Neural cell (in vitro differentiated cells): ENCODE data around the gene TBC1D10B. TPM values are rescaled to one million over a fixed set of nuclear protein-coding genes. Genes with fewer than 3 reads are reported as not detected.

Experiments used
- H2AFZ ChIP-seq: fragments of 200-600, 300-800 bp; sonication (generic), shearing (Covaris generic); 2 replicates; pipeline ENCODE4 v1.6.0; 2014; ENCODE audit warnings: low read depth, mild to moderate bottlenecking, antibody characterized with exemption, low read length, moderate library complexity
- H3F3A ChIP-seq: fragments of 200-600 bp; shearing (Covaris generic); 2 replicates; pipeline ENCODE4 v1.6.1; 2016; ENCODE audit warnings: mild to moderate bottlenecking, moderate library complexity, mixed read lengths, antibody characterized with exemption, low read length; ENCODE audit not compliant: insufficient read depth, poor library complexity, severe bottlenecking
- H3K27ac ChIP-seq: fragments of 200-600, 300-800 bp; sonication (generic), shearing (Covaris generic); 2 replicates; pipeline ENCODE4 v1.5.1; 2014; ENCODE audit warnings: mild to moderate bottlenecking, low read length, moderate library complexity
- H3K27me3 ChIP-seq: fragments of 300-800, 200-600 bp; sonication (generic), shearing (Covaris generic); 2 replicates; pipeline ENCODE4 v1.6.0; 2014; ENCODE audit warnings: mild to moderate bottlenecking, low read depth, low read length, moderate library complexity; ENCODE audit not compliant: insufficient read depth
- H3K36me3 ChIP-seq: fragments of 300-800, 200-600 bp; sonication (generic), shearing (Covaris generic); 2 replicates; pipeline ENCODE4 v1.5.1; 2014; ENCODE audit warnings: mild to moderate bottlenecking, antibody characterized with exemption, low read length, moderate library complexity; ENCODE audit not compliant: insufficient read depth
- H3K4me2 ChIP-seq: fragments of 300-800, 200-600 bp; sonication (generic), shearing (Covaris generic); 2 replicates; pipeline ENCODE4 v1.6.0; 2014; ENCODE audit warnings: mild to moderate bottlenecking, low read length
- H3K4me3 ChIP-seq: fragments of 300-800, 200-600 bp; sonication (generic), shearing (Covaris generic); 2 replicates; pipeline ENCODE4 v1.5.1; 2014; ENCODE audit warnings: mild to moderate bottlenecking, low read length, moderate library complexity
- H3K79me2 ChIP-seq: fragments of 200-600 bp; shearing (Covaris generic); replicated peaks from 2 replicates; pipeline ENCODE4 v1.6.0; 2014; ENCODE audit warnings: mild to moderate bottlenecking, low read length, moderate library complexity; ENCODE audit not compliant: insufficient read depth
- H3K9ac ChIP-seq: fragments of 300-800, 200-600 bp; sonication (generic), shearing (Covaris generic); 2 replicates; pipeline ENCODE4 v1.6.1; 2016; ENCODE audit warnings: mild to moderate bottlenecking, low read length, mixed read lengths
- H3K9me2 ChIP-seq: fragments of 200-600 bp; shearing (Covaris generic); 2 replicates; pipeline ENCODE4 v1.6.1; 2016; ENCODE audit warnings: mild to moderate bottlenecking, low read length, mixed read lengths; ENCODE audit not compliant: insufficient read depth
- H3K9me3 ChIP-seq: fragments of 200-600, 300-800 bp; sonication (generic), shearing (Covaris generic); 2 replicates; pipeline ENCODE4 v1.6.1; 2016; ENCODE audit warnings: mild to moderate bottlenecking, mixed run types, low read length, moderate library complexity, mixed read lengths
- H4K20me1 ChIP-seq: fragments of 200-600 bp; shearing (Covaris generic); 2 replicates; pipeline ENCODE4 v1.6.1; 2016; ENCODE audit warnings: mild to moderate bottlenecking, mixed run types; ENCODE audit not compliant: insufficient read depth
- EP300 ChIP-seq: fragments of 450-650 bp; conservative IDR thresholded peaks from 2 replicates; pipeline ENCODE4 v1.6.1; 2014; ENCODE audit warnings: antibody characterized with exemption, mild to moderate bottlenecking, moderate library complexity; ENCODE audit not compliant: poor library complexity, severe bottlenecking
- EZH2 ChIP-seq: fragments of 200-600, 300-800 bp; shearing (Covaris generic), sonication (generic); IDR thresholded peaks from 2 replicates; pipeline ENCODE4 v1.6.1; 2014; ENCODE audit warnings: antibody characterized with exemption, low read length, borderline replicate concordance, mild to moderate bottlenecking; ENCODE audit not compliant: insufficient read depth, poor library complexity, severe bottlenecking
- MXI1 ChIP-seq: fragments of 450-650 bp; conservative IDR thresholded peaks from 2 replicates; pipeline ENCODE4 v1.6.1; 2014; ENCODE audit warnings: antibody characterized with exemption, mild to moderate bottlenecking; ENCODE audit not compliant: poor library complexity, severe bottlenecking
- POLR2AphosphoS5 ChIP-seq: IDR thresholded peaks from 2 replicates; pipeline ENCODE4 v1.6.1; 2012
- RAD21 ChIP-seq: fragments of 450-650 bp; conservative IDR thresholded peaks from 2 replicates; pipeline ENCODE4 v1.6.1; 2014; ENCODE audit warnings: antibody characterized with exemption, mild to moderate bottlenecking, moderate library complexity
- REST ChIP-seq: IDR thresholded peaks from 2 replicates; pipeline ENCODE4 v1.6.1; 2012; ENCODE audit warnings: borderline replicate concordance
- SMC3 ChIP-seq: fragments of 450-650 bp; conservative IDR thresholded peaks from 2 replicates; pipeline ENCODE4 v1.6.1; 2014; ENCODE audit warnings: antibody characterized with exemption, mild to moderate bottlenecking, moderate library complexity; ENCODE audit not compliant: poor library complexity
- TAF1 ChIP-seq: IDR thresholded peaks from 2 replicates; pipeline ENCODE4 v1.6.1; 2012; ENCODE audit warnings: low read depth
- polyA plus RNA-seq: library from polyadenylated mRNA; depleted of rRNA; stranded (reverse); fragments of >200 nt; gene quantifications from 2 replicates; pipeline ENCODE4 v1.2.3, GENCODE V29; 2014
- TF ChIP-seq, protein P1 (sequence below): fragments of 450-650 bp; IDR thresholded peaks from 2 replicates; pipeline ENCODE4 v1.5.1; 2014; ENCODE audit warnings: antibody characterized with exemption, mild to moderate bottlenecking, moderate library complexity; ENCODE audit not compliant: poor library complexity, severe bottlenecking

TBC1D10B gene
- polyA plus RNA-seq, 1 donor from 2014 or later, result 24.1 TPM

DNA sequence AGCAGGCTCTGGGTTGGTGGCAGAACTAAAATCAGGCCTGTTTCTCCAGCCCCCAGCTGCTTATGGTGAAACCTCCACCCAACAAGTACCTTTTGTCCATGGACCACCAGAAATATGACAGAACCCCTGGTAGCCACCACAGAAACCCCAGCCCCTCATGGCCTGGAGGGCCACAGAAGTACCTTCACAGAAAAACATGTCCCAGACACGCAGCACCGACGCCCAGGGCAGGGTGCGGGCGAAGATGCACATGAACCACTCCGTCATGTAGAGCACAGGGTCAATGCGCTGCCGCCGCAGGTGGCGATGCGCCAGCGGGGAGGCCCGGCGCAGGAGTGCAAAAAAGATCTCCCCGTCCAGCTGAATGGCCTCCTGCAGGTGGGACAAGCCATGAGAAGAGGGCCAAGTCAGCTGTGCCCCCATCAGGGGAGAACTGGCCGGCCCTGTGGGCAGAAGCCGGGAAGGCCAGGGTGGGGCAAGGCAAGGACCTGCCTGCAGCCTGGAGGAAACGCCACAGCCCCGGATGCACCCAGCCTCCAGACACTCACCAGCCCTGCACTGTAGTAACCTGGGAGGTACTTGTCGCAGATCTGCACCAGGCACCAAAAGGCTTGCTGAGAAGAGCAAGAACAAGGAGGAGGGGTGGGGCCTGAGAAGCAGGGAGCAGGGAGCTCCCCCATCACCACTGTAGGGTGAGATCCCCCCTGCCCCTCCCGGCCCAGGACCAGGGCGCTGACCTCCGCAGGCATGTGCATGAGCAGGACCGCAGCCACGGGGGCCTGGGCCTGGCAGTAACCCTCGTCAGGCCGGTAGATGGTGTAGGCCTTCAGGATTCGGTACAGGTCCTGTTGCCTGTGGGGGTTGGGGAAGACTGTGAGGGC, 11.1 kb downstream of the TBC1D10B start:
- H3K27me3 ChIP-seq, result no peaks in the 10 kb centered on the region
- H3K27ac ChIP-seq, result no peak overlapping the region
- H3K4me3 ChIP-seq, result no peak overlapping the region
- H2AFZ ChIP-seq, result no peak overlapping the region
- peaks cover 9% of the 10 kb centered on the region for H3K79me2 ChIP-seq
- no peak overlapping the region for H3K4me2 ChIP-seq
- H3K9ac ChIP-seq, result no peak overlapping the region
- H4K20me1 ChIP-seq, result no peaks in the 10 kb centered on the region
- H3K36me3 ChIP-seq, result no peaks in the 10 kb centered on the region
- no peaks in the 10 kb centered on the region for H3F3A ChIP-seq
- no peaks in the 10 kb centered on the region for H3K9me3 ChIP-seq
- TF ChIP-seq SMC3, result no peak
- TF ChIP-seq, protein P1, sequence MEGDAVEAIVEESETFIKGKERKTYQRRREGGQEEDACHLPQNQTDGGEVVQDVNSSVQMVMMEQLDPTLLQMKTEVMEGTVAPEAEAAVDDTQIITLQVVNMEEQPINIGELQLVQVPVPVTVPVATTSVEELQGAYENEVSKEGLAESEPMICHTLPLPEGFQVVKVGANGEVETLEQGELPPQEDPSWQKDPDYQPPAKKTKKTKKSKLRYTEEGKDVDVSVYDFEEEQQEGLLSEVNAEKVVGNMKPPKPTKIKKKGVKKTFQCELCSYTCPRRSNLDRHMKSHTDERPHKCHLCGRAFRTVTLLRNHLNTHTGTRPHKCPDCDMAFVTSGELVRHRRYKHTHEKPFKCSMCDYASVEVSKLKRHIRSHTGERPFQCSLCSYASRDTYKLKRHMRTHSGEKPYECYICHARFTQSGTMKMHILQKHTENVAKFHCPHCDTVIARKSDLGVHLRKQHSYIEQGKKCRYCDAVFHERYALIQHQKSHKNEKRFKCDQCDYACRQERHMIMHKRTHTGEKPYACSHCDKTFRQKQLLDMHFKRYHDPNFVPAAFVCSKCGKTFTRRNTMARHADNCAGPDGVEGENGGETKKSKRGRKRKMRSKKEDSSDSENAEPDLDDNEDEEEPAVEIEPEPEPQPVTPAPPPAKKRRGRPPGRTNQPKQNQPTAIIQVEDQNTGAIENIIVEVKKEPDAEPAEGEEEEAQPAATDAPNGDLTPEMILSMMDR, result no peak
- TF ChIP-seq MXI1, result no peak
- TF ChIP-seq POLR2AphosphoS5, result no peak
- TF ChIP-seq EP300, result no peak
- TF ChIP-seq EZH2, result no peak
- TF ChIP-seq TAF1, result no peak
- TF ChIP-seq RAD21, result no peak
- TF ChIP-seq REST, result no peak
- H3K9me2 ChIP-seq, result no peaks in the 10 kb centered on the region

GRCh38 chr16:30358577-30358936, 11.7 kb downstream of the TBC1D10B start:
- Histone ChIP-seq H4K20me1 (no peaks in the 10 kb centered on the region), H3K27ac (no peak overlapping the region), H3K4me3 (no peak overlapping the region), H3K9me2 (no peaks in the 10 kb centered on the region), H3K4me2 (no peak overlapping the region), H3K9ac (no peak overlapping the region), H3K27me3 (no peaks in the 10 kb centered on the region), H3K9me3 (no peaks in the 10 kb centered on the region), H3K36me3 (no peaks in the 10 kb centered on the region), H3K79me2 (peaks cover 16% of the 10 kb centered on the region), H3F3A (no peaks in the 10 kb centered on the region), H2AFZ (no peak overlapping the region)
- TF ChIP-seq, protein P1, result no peak
- TF ChIP-seq TAF1 (no peak), MXI1 (no peak), RAD21 (no peak), POLR2AphosphoS5 (no peak), REST (no peak), SMC3 (no peak), EZH2 (no peak), EP300 (no peak)
